SH-SY5Y (cell line): ENCODE measurements around the gene XPC.

Experiments
- GATA2 ChIP-seq: IDR thresholded peaks from 2 replicates; pipeline ENCODE4 v1.6.1; 2011; ENCODE audit warnings: mild to moderate bottlenecking, low read depth, low read length
- GATA3 ChIP-seq: IDR thresholded peaks from 2 replicates; pipeline ENCODE4 v1.6.1; 2011; ENCODE audit warnings: low read depth, mild to moderate bottlenecking, low read length, moderate library complexity

XPC gene

GRCh38 chr3:14178247-14179113 lies at the start of gene XPC, which contains the start of gene LSM3:
Gene XPC, minus strand, starts transcription at chr3:14178601. Its CDS starts 33 bp downstream, at chr3:14178568.
Gene LSM3, plus strand, starts transcription at chr3:14178817. Its CDS starts 44 bp downstream, at chr3:14178861.
- TF ChIP-seq GATA2 (no peak), GATA3 (no peak)

- no peak for TF ChIP-seq GATA2
- TF ChIP-seq GATA3: no peak
Measured at GRCh38 chr3:14227856-14228255, 49.5 kb upstream of the XPC start.

GRCh38 chr3:14225421-14225820 lies 47.0 kb upstream of the XPC start:
- no peak for TF ChIP-seq GATA3
- no peak for TF ChIP-seq GATA2

GRCh38 chr3:14224895-14225294 lies 46.5 kb upstream of the XPC start:
- TF ChIP-seq GATA3 (no peak), GATA2 (no peak)

GRCh38 chr3:14223595-14223994 lies 45.2 kb upstream of the XPC start:
- no peak for TF ChIP-seq GATA3
- TF ChIP-seq GATA2: no peak

GRCh38 chr3:14222900-14223594 lies 44.6 kb upstream of the XPC start:
- no peak for TF ChIP-seq GATA3
- TF ChIP-seq GATA2: no peak

GRCh38 chr3:14222457-14222856 lies 44.1 kb upstream of the XPC start:
- TF ChIP-seq GATA3: no peak
- no peak for TF ChIP-seq GATA2

- TF ChIP-seq GATA3: no peak
- TF ChIP-seq GATA2: no peak
Measured at GRCh38 chr3:14221902-14222301, 43.5 kb upstream of the XPC start.

- TF ChIP-seq GATA3 (no peak), GATA2 (no peak)
Measured at GRCh38 chr3:14220933-14221332, 42.5 kb upstream of the XPC start.

GRCh38 chr3:14218355-14218754 lies 40.0 kb upstream of the XPC start:
- no peak for TF ChIP-seq GATA3
- no peak for TF ChIP-seq GATA2

- no peak for TF ChIP-seq GATA2
- TF ChIP-seq GATA3: no peak
Measured at GRCh38 chr3:14216257-14217048, 38.1 kb upstream of the XPC start.

GRCh38 chr3:14214764-14215163 lies 36.4 kb upstream of the XPC start:
- TF ChIP-seq GATA2 (no peak), GATA3 (no peak)

GRCh38 chr3:14213066-14213774 lies 34.8 kb upstream of the XPC start:
- TF ChIP-seq GATA3 (no peak), GATA2 (no peak)

GRCh38 chr3:14212032-14212431 lies 33.6 kb upstream of the XPC start:
- TF ChIP-seq GATA2 (no peak), GATA3 (no peak)
